HTERT RPE-1 (cell line): ENCODE data around the gene GRAMD1B.

Source experiments
- in situ Hi-C: fragments of 300-500 bp; cut with MboI; formaldehyde crosslinking; loops from 4 replicates; pipeline ENCODE4 v1.14.3; 2020; ENCODE audit warnings: low sequenced_read_pairs

The GRAMD1B gene

GRCh38 chr11:123429913-123430720 lies at the start of gene GRAMD1B:
Gene GRAMD1B (plus strand): TSS chr11:123430269. CDS start chr11:123430793, 524 bp downstream.
- in situ Hi-C loops = no loop called here

GRCh38 chr11:123381149-123381548 lies 48.9 kb upstream of the GRAMD1B start:
- in situ Hi-C loops = no loop called here

GRCh38 chr11:123381817-123382554 lies 48.1 kb upstream of the GRAMD1B start:
- in situ Hi-C loops = no loop called here

GRCh38 chr11:123382555-123383074 lies 47.5 kb upstream of the GRAMD1B start:
- in situ Hi-C loops = no loop called here

GRCh38 chr11:123384116-123384515 lies 46.0 kb upstream of the GRAMD1B start:
- in situ Hi-C loops = no loop called here

GRCh38 chr11:123386796-123387510 lies 43.1 kb upstream of the GRAMD1B start:
- in situ Hi-C loops = no loop called here

- in situ Hi-C loops = no loop called here
Observed at GRCh38 chr11:123388640-123389039, 41.4 kb upstream of the GRAMD1B start.

GRCh38 chr11:123390146-123390545 lies 39.9 kb upstream of the GRAMD1B start:
- in situ Hi-C loops = no loop called here

GRCh38 chr11:123391646-123392348 lies 38.3 kb upstream of the GRAMD1B start:
- in situ Hi-C loops = no loop called here

GRCh38 chr11:123392431-123392830 lies 37.6 kb upstream of the GRAMD1B start:
- in situ Hi-C loops = no loop called here

GRCh38 chr11:123392844-123393243 lies 37.2 kb upstream of the GRAMD1B start:
- in situ Hi-C loops = no loop called here

- in situ Hi-C loops = no loop called here
Observed at GRCh38 chr11:123393312-123393927, 36.6 kb upstream of the GRAMD1B start.

- in situ Hi-C loops = no loop called here
Observed at GRCh38 chr11:123404676-123405075, 25.4 kb upstream of the GRAMD1B start.

GRCh38 chr11:123405123-123405592 lies 24.9 kb upstream of the GRAMD1B start:
- in situ Hi-C loops = no loop called here

GRCh38 chr11:123406441-123407129 lies 23.5 kb upstream of the GRAMD1B start:
- in situ Hi-C loops = no loop called here

GRCh38 chr11:123407130-123407995 lies 22.7 kb upstream of the GRAMD1B start:
- in situ Hi-C loops = no loop called here

- in situ Hi-C loops = no loop called here
Observed at GRCh38 chr11:123407996-123408597, 22.0 kb upstream of the GRAMD1B start.
